ENCODE results near the gene SECTM1. TPM values are rescaled to one million over a fixed set of nuclear protein-coding genes. Genes with fewer than 3 reads are reported as not detected.

The SECTM1 gene
- polyA plus RNA-seq, 2 of the 4 experiments (the other 2 are of a cell fraction) = 0.22 to 2.0 TPM

DNA sequence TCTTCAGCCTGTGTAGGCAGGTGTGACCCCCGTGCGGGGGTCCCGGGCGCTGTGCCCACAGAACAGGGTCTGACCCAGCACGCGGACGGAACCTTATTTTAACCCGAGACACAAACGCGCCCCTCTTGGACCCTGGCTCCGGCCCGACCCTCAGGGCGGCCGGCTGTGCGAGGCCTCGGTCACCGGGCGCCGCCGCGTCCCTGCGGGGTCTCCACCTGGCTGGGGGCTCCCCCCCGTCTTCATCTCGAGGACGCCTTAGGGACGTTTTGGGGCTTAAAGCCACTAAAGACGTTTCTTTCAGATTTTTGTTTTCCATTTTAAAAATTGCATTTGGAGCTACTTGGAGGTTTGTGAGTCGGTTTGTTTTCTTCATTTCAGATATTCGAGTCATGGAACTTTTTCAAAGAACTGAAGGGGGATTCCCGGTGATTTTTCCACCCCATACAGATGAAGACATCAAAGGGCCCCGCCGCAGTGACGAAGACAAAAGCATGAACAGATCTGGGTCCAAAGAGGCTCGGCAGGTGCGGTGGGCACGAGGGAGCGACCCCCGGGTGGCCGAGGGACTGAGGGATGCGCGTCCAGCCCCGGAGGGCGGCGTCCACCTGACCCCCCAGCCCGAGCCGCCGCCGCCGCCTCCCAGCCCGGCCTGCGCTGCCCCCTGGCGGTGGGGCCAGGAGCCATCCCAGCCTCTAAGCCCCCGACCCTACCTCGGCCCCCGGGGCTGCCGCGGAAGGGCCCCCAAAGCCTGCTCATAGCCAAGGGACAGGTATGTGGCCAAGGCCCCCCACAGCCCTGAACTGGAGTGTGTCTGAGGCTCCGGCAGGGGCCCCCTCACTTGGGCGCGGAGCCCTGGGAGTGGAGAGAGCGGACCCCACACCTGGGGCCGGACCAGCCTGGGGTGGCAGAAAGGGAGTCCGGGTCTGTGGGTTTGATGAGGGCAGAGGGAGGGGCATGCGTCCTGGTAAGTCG lies 12.3 kb downstream of the SECTM1 start:
- WGBS (ENCODE audit: missing lambda C conversion rate) = 36% methylated on average over 49 of the region's 65 CpGs
- peak overlapping the region; percentile 60 to 62; a peak in 5 of 6 replicates for H3K27ac ChIP-seq
- peak overlapping the region; percentile 80 for H3K4me2 ChIP-seq
- no peak for FAIRE-seq
- CTCF ChIA-PET = interaction anchor here (0.7 to 15.6 kb wide), 31 partner anchors 11 to 134 kb away, joined by 3 to 343 read pairs (median 5); partner anchors contain the start of gene SECTM1
- no peak for TF ChIP-seq CHD4 (IDR thresholded peaks at IDR 0.05; ENCODE audit: borderline replicate concordance)
- TF ChIP-seq SMC3 (IDR thresholded peaks at IDR 0.05) = peak; percentile 99
- peak; percentile 80 to 97 for TF ChIP-seq RAD21 (conservative IDR thresholded peaks at IDR 0.05 in 1 of 2, IDR thresholded peaks at IDR 0.05 in 1 of 2)
- TF ChIP-seq, protein P1, sequence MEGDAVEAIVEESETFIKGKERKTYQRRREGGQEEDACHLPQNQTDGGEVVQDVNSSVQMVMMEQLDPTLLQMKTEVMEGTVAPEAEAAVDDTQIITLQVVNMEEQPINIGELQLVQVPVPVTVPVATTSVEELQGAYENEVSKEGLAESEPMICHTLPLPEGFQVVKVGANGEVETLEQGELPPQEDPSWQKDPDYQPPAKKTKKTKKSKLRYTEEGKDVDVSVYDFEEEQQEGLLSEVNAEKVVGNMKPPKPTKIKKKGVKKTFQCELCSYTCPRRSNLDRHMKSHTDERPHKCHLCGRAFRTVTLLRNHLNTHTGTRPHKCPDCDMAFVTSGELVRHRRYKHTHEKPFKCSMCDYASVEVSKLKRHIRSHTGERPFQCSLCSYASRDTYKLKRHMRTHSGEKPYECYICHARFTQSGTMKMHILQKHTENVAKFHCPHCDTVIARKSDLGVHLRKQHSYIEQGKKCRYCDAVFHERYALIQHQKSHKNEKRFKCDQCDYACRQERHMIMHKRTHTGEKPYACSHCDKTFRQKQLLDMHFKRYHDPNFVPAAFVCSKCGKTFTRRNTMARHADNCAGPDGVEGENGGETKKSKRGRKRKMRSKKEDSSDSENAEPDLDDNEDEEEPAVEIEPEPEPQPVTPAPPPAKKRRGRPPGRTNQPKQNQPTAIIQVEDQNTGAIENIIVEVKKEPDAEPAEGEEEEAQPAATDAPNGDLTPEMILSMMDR (IDR thresholded peaks at IDR 0.05) = peak; percentile 96
- H3K4me3 ChIP-seq = peak overlapping the region; percentile 32
- ATAC-seq = peak; percentile 23 to 82; a peak in 3 of 6 replicates
- no peaks in the 10 kb centered on the region for H3K9me3 ChIP-seq
- peak in 1 of 2 experiments; percentile 66 for DNase-seq (ENCODE audit: low read depth in 1 of 2, low spot score in 1 of 2)
- POLR2A ChIA-PET = no interaction called here
- H3K4me1 ChIP-seq = peaks cover 12% of the 10 kb centered on the region; the same call in 2 of the 3 replicates

DNA sequence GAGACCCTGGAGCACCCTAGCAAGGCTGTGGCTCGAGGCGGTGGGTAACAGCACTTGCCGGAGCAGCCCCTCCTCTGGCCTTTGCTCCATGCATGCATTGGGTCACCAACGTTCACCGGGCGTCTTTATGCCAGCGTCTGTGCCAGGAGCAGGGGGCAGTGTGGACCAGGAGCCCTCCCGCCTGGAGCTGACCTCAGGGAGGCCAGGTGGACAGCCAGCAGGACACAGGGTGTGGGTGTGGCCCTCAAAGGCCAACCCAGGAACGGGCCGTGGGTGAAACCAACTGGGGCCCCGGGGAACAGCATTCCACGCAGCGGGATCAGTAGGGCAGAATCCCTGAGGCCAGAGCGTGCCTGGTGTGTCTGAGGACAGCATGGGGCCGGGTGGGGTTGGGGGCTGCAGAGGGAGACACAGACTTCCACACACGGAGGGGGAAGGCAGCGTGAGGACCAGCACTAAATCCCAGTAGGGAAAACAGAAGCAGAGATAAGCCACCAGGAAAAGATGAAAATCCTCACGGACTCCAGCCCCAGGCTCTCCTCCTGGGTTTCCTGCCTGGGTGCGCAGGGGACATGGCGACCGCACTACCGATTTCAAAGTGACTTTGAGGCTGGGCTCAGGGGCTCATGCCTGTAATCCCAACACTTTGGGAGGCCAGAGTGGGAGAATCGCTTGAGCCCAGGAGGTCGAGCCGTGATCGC lies 13.3 kb downstream of the SECTM1 start:
- Histone ChIP-seq H3K4me2 (no peak overlapping the region; the same call in 2 of the 3 replicates), H3K27ac (no peak overlapping the region; a peak in 1 of 6 replicates), H3K9me3 (no peaks in the 10 kb centered on the region), H3K4me1 (peaks cover 12% of the 10 kb centered on the region; the same call in 2 of the 3 replicates), H3K4me3 (no peak overlapping the region)
- ChIA-PET POLR2A (no interaction called here), CTCF (interaction anchor here (0.7 to 15.6 kb wide), 21 partner anchors 12 to 119 kb away, joined by 3 to 343 read pairs (median 6); partner anchors contain the start of gene SECTM1)
- FAIRE-seq (no peak), ATAC-seq (no peak), DNase-seq (ENCODE audit: low read depth in 1 of 2, low spot score in 1 of 2) (no peak)
- WGBS (ENCODE audit: missing lambda C conversion rate) = 68% methylated on average over 23 of the region's 26 CpGs
- no peak for TF ChIP-seq RNF2 (IDR thresholded peaks at IDR 0.05; ENCODE audit: borderline replicate concordance, low read depth)
- TF ChIP-seq GATA3 (IDR thresholded peaks at IDR 0.05; ENCODE audit: borderline replicate concordance) = no peak
- TF ChIP-seq HEYL (CRISPR knock-in tag; IDR thresholded peaks at IDR 0.05) = no peak

DNA sequence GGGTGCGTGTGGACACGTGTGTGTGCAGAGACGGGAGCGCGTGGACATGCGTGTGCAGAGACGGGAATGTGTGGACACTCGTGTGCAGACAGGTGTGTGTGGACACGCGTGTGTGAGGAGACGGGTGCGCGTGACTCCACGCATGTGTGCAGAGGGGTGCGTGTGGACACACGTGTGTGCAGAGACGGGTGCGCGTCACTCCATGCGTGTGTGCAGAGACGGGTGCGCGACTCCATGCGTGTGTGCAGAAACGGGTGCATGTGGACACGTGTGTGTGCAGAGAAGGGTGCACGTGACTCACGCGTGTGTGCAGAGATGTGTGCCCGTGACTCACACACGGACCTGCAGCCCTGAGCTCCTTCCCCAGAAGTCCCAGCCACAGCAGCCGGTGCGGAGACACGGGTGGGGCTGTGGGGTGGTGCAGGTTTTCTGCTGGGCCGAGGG lies 13.9 kb downstream of the SECTM1 start:
- no peak for FAIRE-seq
- POLR2A ChIA-PET = no interaction called here
- WGBS (ENCODE audit: missing lambda C conversion rate) = 89% methylated on average over 35 of the region's 35 CpGs

More for the DNA sequence above, 13.9 kb downstream of the SECTM1 start:
- Histone ChIP-seq H3K4me1 (peaks cover 12% of the 10 kb centered on the region; the same call in 2 of the 3 replicates), H3K9me3 (no peaks in the 10 kb centered on the region), H3K27ac (no peak overlapping the region), H3K4me3 (no peak overlapping the region), H3K4me2 (no peak overlapping the region)
- CTCF ChIA-PET = interaction anchor here (14.9 to 15.6 kb wide), 2 partner anchors 15 to 80 kb away, joined by 289 to 343 read pairs; no protein-coding TSS in a partner anchor
- ATAC-seq = no peak
- TF ChIP-seq TP53 (CRISPR knock-in tag; IDR thresholded peaks at IDR 0.05) = no peak
- TF ChIP-seq, protein P2, sequence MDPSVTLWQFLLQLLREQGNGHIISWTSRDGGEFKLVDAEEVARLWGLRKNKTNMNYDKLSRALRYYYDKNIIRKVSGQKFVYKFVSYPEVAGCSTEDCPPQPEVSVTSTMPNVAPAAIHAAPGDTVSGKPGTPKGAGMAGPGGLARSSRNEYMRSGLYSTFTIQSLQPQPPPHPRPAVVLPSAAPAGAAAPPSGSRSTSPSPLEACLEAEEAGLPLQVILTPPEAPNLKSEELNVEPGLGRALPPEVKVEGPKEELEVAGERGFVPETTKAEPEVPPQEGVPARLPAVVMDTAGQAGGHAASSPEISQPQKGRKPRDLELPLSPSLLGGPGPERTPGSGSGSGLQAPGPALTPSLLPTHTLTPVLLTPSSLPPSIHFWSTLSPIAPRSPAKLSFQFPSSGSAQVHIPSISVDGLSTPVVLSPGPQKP (IDR thresholded peaks at IDR 0.05; ENCODE audit: low read depth, low read length) = no peak
- no peak for DNase-seq (ENCODE audit: low read depth in 1 of 2, low spot score in 1 of 2)
